NCI-H345 treated with DMSO at 0.1 percent for 48 hours (cell line): ENCODE data around the gene ELN.

Experiments used
- DNase-seq: peaks from one replicate; lab custom pipeline; 2025; ENCODE audit not compliant: unreplicated experiment; lab: John Stamatoyannopoulos, UW

ELN gene

GRCh38 chr7:74059681-74060588 is 32.0 kb downstream of the ELN start:
- DNase-seq: no peak

- DNase-seq: no peak
Measured at GRCh38 chr7:74061840-74062539, 34.0 kb downstream of the ELN start.

- DNase-seq: no peak
Measured at GRCh38 chr7:74063223-74063641, 35.3 kb downstream of the ELN start.

GRCh38 chr7:74063646-74064045 is 35.7 kb downstream of the ELN start:
- DNase-seq: no peak

GRCh38 chr7:74064696-74065095 is 36.7 kb downstream of the ELN start:
- no peak for DNase-seq

GRCh38 chr7:74066626-74067025 is 38.7 kb downstream of the ELN start:
- no peak for DNase-seq

GRCh38 chr7:74068378-74069085 is 40.6 kb downstream of the ELN start:
- no peak for DNase-seq

- no peak for DNase-seq
Measured at GRCh38 chr7:74069086-74069541, 41.1 kb downstream of the ELN start.

GRCh38 chr7:74069790-74070618 is 42.0 kb downstream of the ELN start:
- no peak for DNase-seq

- DNase-seq: no peak
Measured at GRCh38 chr7:74070619-74070921, 42.6 kb downstream of the ELN start.

- no peak for DNase-seq
Measured at GRCh38 chr7:74071121-74071520, 43.1 kb downstream of the ELN start.

GRCh38 chr7:74074770-74075169 is 46.8 kb downstream of the ELN start:
- no peak for DNase-seq

- no peak for DNase-seq
Measured at GRCh38 chr7:74078461-74078860, 50.5 kb downstream of the ELN start.

GRCh38 chr7:74082770-74083116 is 54.8 kb downstream of the ELN start:
- no peak for DNase-seq

- DNase-seq: peak; percentile 77
Measured at GRCh38 chr7:74083117-74083876, 55.3 kb downstream of the ELN start, which contains the start of gene LIMK1. Gene LIMK1, plus strand, starts transcription at chr7:74083804. Its CDS starts 187 bp downstream, at chr7:74083991.

- DNase-seq: peak; percentile 39
Measured at GRCh38 chr7:74083928-74084721, 56.2 kb downstream of the ELN start.

- no peak for DNase-seq
Measured at GRCh38 chr7:74084722-74085578, 57.0 kb downstream of the ELN start.

GRCh38 chr7:74087791-74088453 is 59.9 kb downstream of the ELN start:
- no peak for DNase-seq
